WTC11 (cell line): ENCODE measurements around the gene UBAP1L. TPM values are rescaled to one million over a fixed set of nuclear protein-coding genes. Genes with fewer than 3 reads are reported as not detected.
A peak's percentile ranks its signal among the peaks of the same experiment; 100 is the strongest.

Experiments
- CREM ChIP-seq: sonication (generic); formaldehyde crosslinking; IDR thresholded peaks from 2 replicates; pipeline ENCODE4 v1.8.1; 2022; ENCODE audit warnings: mild to moderate bottlenecking, missing genetic modification reagents, moderate library complexity
- FOXJ3 ChIP-seq: sonication (generic); formaldehyde crosslinking; IDR thresholded peaks from 2 replicates; pipeline ENCODE4 v1.9.0; 2021; ENCODE audit warnings: missing genetic modification reagents, mild to moderate bottlenecking, borderline replicate concordance
- GRHL2 ChIP-seq: fragments of 250-450 bp; sonication (Bioruptor Pico); IDR thresholded peaks from 2 replicates; pipeline ENCODE4 v1.8.0; 2022; ENCODE audit warnings: mild to moderate bottlenecking, moderate library complexity; ENCODE audit not compliant: insufficient replicate concordance, severe bottlenecking
- IRF2 ChIP-seq: sonication (generic); formaldehyde crosslinking; IDR thresholded peaks from 2 replicates; pipeline ENCODE4 v1.8.0; 2022; ENCODE audit warnings: low read depth, missing genetic modification reagents, borderline replicate concordance
- KAT7 ChIP-seq: sonication (generic); formaldehyde crosslinking; IDR thresholded peaks from 2 replicates; pipeline ENCODE4 v1.8.1; 2023; ENCODE audit warnings: missing genetic modification reagents, mild to moderate bottlenecking, borderline replicate concordance
- NFATC4 ChIP-seq: fragments of 250-450 bp; sonication (Bioruptor Pico); IDR thresholded peaks from 2 replicates; pipeline ENCODE4 v1.9.0; 2021; ENCODE audit warnings: mild to moderate bottlenecking
- NFE2L1 ChIP-seq: sonication (generic); formaldehyde crosslinking; IDR thresholded peaks from 2 replicates; pipeline ENCODE4 v1.8.1; 2023; ENCODE audit warnings: missing genetic modification reagents
- NFYB ChIP-seq: sonication (generic); formaldehyde crosslinking; conservative IDR thresholded peaks from 2 replicates; pipeline ENCODE4 v1.8.0; 2022; ENCODE audit warnings: low read depth, missing genetic modification reagents
- NR2C2 ChIP-seq: sonication (generic); formaldehyde crosslinking; IDR thresholded peaks from 2 replicates; pipeline ENCODE4 v1.8.0; 2022; ENCODE audit warnings: mild to moderate bottlenecking, missing genetic modification reagents
- OVOL2 ChIP-seq: fragments of 250-450 bp; sonication (Bioruptor Pico); IDR thresholded peaks from 2 replicates; pipeline ENCODE4 v1.9.0; 2021; ENCODE audit warnings: mild to moderate bottlenecking, borderline replicate concordance
- SMAD3 ChIP-seq: sonication (generic); formaldehyde crosslinking; IDR thresholded peaks from 2 replicates; pipeline ENCODE4 v1.8.0; 2022; ENCODE audit warnings: missing genetic modification reagents, mild to moderate bottlenecking, borderline replicate concordance
- SP1 ChIP-seq: sonication (generic); formaldehyde crosslinking; conservative IDR thresholded peaks from 2 replicates; pipeline ENCODE4 v1.8.1; 2022; ENCODE audit warnings: missing genetic modification reagents
- ZNF232 ChIP-seq: sonication (generic); formaldehyde crosslinking; IDR thresholded peaks from 2 replicates; pipeline ENCODE4 v1.8.0; 2022; ENCODE audit warnings: mild to moderate bottlenecking, missing genetic modification reagents
- total RNA-seq: library from RNA; stranded (reverse); gene quantifications from 3 replicates; pipeline ENCODE4 v1.2.3, GENCODE V29; 2021
- TF ChIP-seq, protein P1 (sequence below): sonication (generic); formaldehyde crosslinking; IDR thresholded peaks from 2 replicates; pipeline ENCODE4 v1.8.1; 2022; ENCODE audit warnings: low read depth, missing genetic modification reagents, borderline replicate concordance
- TF ChIP-seq, protein P2 (sequence below): fragments of 250-450 bp; sonication (Bioruptor Pico); IDR thresholded peaks from 2 replicates; pipeline ENCODE4 v1.9.0; 2021; ENCODE audit warnings: mild to moderate bottlenecking, borderline replicate concordance
- TF ChIP-seq, protein P3 (sequence below): sonication (generic); formaldehyde crosslinking; conservative IDR thresholded peaks from 2 replicates; pipeline ENCODE4 v1.8.1; 2023; ENCODE audit warnings: mild to moderate bottlenecking, low read depth, missing genetic modification reagents, moderate library complexity
- TF ChIP-seq, protein P4 (sequence below): fragments of 250-450 bp; sonication (Bioruptor Pico); IDR thresholded peaks from 2 replicates; pipeline ENCODE4 v1.8.0; 2021; ENCODE audit warnings: mild to moderate bottlenecking
- TF ChIP-seq, protein P5 (sequence below): sonication (generic); formaldehyde crosslinking; IDR thresholded peaks from 2 replicates; pipeline ENCODE4 v1.8.0; 2022; ENCODE audit warnings: mild to moderate bottlenecking, missing genetic modification reagents
- TF ChIP-seq, protein P6 (sequence below): sonication (generic); formaldehyde crosslinking; IDR thresholded peaks from 2 replicates; pipeline ENCODE4 v1.8.1; 2022; ENCODE audit warnings: low read depth, mild to moderate bottlenecking, moderate library complexity, missing genetic modification reagents, borderline replicate concordance
- TF ChIP-seq, protein P7 (sequence below): sonication (generic); formaldehyde crosslinking; IDR thresholded peaks from 2 replicates; pipeline ENCODE4 v1.8.1; 2023; ENCODE audit warnings: mild to moderate bottlenecking, missing genetic modification reagents, borderline replicate concordance

Gene UBAP1L
- total RNA-seq, 1 experiment from 2014 or later, result 2.0 TPM

DNA sequence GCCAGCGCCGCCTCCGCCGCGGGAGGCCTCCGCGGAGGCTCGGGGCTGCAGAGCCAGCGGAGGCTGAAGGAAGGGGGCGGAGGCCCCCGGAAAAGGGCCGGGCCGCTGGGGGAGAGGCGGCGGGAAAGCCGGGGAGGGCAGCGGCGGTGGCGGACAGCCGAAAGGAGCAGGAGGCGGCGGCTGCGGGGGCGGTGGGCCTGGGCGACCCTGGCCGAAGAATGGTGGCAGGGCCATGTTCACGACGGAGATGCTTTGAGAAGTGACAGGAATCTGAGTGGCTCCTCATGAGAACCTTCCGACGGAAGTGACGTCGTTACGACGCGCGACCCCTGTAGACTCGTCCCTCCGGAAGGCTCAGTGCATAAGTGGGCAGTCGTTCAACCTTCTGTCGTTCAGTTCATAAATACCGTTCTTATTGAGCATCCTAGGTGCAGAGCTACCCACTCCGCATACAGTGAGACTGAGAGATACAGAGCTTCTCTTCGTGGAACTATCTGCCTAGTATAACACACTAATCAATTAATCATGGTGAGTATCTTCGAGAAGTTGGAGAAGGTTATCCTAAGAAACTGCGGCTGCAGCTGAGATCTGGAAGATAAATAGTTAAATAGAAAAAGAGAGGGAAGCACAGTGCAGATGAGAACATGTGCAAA, 18.7 kb upstream of the UBAP1L start, which contains the start of gene PDCD7 (continued):
- TF ChIP-seq, protein P1, sequence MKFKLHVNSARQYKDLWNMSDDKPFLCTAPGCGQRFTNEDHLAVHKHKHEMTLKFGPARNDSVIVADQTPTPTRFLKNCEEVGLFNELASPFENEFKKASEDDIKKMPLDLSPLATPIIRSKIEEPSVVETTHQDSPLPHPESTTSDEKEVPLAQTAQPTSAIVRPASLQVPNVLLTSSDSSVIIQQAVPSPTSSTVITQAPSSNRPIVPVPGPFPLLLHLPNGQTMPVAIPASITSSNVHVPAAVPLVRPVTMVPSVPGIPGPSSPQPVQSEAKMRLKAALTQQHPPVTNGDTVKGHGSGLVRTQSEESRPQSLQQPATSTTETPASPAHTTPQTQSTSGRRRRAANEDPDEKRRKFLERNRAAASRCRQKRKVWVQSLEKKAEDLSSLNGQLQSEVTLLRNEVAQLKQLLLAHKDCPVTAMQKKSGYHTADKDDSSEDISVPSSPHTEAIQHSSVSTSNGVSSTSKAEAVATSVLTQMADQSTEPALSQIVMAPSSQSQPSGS (CRISPR knock-in tag), result no peak
- TF ChIP-seq GRHL2 (CRISPR knock-in tag) (no peak), OVOL2 (CRISPR knock-in tag) (no peak), NFE2L1 (CRISPR knock-in tag) (no peak), NFATC4 (CRISPR knock-in tag) (no peak), IRF2 (no peak), CREM (CRISPR knock-in tag) (peak; percentile 96), KAT7 (no peak), SMAD3 (CRISPR knock-in tag) (no peak), SP1 (CRISPR knock-in tag) (peak; percentile 75; the same call in 1 of the 2 replicates), FOXJ3 (CRISPR knock-in tag) (no peak), NR2C2 (CRISPR knock-in tag) (no peak), ZNF232 (CRISPR knock-in tag) (no peak), NFYB (no peak)
- TF ChIP-seq, protein P2, sequence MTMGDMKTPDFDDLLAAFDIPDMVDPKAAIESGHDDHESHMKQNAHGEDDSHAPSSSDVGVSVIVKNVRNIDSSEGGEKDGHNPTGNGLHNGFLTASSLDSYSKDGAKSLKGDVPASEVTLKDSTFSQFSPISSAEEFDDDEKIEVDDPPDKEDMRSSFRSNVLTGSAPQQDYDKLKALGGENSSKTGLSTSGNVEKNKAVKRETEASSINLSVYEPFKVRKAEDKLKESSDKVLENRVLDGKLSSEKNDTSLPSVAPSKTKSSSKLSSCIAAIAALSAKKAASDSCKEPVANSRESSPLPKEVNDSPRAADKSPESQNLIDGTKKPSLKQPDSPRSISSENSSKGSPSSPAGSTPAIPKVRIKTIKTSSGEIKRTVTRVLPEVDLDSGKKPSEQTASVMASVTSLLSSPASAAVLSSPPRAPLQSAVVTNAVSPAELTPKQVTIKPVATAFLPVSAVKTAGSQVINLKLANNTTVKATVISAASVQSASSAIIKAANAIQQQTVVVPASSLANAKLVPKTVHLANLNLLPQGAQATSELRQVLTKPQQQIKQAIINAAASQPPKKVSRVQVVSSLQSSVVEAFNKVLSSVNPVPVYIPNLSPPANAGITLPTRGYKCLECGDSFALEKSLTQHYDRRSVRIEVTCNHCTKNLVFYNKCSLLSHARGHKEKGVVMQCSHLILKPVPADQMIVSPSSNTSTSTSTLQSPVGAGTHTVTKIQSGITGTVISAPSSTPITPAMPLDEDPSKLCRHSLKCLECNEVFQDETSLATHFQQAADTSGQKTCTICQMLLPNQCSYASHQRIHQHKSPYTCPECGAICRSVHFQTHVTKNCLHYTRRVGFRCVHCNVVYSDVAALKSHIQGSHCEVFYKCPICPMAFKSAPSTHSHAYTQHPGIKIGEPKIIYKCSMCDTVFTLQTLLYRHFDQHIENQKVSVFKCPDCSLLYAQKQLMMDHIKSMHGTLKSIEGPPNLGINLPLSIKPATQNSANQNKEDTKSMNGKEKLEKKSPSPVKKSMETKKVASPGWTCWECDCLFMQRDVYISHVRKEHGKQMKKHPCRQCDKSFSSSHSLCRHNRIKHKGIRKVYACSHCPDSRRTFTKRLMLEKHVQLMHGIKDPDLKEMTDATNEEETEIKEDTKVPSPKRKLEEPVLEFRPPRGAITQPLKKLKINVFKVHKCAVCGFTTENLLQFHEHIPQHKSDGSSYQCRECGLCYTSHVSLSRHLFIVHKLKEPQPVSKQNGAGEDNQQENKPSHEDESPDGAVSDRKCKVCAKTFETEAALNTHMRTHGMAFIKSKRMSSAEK (CRISPR knock-in tag), result no peak
- TF ChIP-seq, protein P3, sequence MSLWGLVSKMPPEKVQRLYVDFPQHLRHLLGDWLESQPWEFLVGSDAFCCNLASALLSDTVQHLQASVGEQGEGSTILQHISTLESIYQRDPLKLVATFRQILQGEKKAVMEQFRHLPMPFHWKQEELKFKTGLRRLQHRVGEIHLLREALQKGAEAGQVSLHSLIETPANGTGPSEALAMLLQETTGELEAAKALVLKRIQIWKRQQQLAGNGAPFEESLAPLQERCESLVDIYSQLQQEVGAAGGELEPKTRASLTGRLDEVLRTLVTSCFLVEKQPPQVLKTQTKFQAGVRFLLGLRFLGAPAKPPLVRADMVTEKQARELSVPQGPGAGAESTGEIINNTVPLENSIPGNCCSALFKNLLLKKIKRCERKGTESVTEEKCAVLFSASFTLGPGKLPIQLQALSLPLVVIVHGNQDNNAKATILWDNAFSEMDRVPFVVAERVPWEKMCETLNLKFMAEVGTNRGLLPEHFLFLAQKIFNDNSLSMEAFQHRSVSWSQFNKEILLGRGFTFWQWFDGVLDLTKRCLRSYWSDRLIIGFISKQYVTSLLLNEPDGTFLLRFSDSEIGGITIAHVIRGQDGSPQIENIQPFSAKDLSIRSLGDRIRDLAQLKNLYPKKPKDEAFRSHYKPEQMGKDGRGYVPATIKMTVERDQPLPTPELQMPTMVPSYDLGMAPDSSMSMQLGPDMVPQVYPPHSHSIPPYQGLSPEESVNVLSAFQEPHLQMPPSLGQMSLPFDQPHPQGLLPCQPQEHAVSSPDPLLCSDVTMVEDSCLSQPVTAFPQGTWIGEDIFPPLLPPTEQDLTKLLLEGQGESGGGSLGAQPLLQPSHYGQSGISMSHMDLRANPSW (CRISPR knock-in tag), result no peak
- TF ChIP-seq, protein P4, sequence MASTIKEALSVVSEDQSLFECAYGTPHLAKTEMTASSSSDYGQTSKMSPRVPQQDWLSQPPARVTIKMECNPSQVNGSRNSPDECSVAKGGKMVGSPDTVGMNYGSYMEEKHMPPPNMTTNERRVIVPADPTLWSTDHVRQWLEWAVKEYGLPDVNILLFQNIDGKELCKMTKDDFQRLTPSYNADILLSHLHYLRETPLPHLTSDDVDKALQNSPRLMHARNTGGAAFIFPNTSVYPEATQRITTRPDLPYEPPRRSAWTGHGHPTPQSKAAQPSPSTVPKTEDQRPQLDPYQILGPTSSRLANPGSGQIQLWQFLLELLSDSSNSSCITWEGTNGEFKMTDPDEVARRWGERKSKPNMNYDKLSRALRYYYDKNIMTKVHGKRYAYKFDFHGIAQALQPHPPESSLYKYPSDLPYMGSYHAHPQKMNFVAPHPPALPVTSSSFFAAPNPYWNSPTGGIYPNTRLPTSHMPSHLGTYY (CRISPR knock-in tag), result no peak
- TF ChIP-seq, protein P5, sequence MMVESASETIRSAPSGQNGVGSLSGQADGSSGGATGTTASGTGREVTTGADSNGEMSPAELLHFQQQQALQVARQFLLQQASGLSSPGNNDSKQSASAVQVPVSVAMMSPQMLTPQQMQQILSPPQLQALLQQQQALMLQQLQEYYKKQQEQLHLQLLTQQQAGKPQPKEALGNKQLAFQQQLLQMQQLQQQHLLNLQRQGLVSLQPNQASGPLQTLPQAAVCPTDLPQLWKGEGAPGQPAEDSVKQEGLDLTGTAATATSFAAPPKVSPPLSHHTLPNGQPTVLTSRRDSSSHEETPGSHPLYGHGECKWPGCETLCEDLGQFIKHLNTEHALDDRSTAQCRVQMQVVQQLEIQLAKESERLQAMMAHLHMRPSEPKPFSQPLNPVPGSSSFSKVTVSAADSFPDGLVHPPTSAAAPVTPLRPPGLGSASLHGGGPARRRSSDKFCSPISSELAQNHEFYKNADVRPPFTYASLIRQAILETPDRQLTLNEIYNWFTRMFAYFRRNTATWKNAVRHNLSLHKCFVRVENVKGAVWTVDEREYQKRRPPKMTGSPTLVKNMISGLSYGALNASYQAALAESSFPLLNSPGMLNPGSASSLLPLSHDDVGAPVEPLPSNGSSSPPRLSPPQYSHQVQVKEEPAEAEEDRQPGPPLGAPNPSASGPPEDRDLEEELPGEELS, result 0 out of 2 replicates have a peak, but pooled peaks have one; percentile 56
- TF ChIP-seq, protein P6, sequence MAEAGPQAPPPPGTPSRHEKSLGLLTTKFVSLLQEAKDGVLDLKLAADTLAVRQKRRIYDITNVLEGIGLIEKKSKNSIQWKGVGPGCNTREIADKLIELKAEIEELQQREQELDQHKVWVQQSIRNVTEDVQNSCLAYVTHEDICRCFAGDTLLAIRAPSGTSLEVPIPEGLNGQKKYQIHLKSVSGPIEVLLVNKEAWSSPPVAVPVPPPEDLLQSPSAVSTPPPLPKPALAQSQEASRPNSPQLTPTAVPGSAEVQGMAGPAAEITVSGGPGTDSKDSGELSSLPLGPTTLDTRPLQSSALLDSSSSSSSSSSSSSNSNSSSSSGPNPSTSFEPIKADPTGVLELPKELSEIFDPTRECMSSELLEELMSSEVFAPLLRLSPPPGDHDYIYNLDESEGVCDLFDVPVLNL (CRISPR knock-in tag), result no peak
- TF ChIP-seq, protein P7, sequence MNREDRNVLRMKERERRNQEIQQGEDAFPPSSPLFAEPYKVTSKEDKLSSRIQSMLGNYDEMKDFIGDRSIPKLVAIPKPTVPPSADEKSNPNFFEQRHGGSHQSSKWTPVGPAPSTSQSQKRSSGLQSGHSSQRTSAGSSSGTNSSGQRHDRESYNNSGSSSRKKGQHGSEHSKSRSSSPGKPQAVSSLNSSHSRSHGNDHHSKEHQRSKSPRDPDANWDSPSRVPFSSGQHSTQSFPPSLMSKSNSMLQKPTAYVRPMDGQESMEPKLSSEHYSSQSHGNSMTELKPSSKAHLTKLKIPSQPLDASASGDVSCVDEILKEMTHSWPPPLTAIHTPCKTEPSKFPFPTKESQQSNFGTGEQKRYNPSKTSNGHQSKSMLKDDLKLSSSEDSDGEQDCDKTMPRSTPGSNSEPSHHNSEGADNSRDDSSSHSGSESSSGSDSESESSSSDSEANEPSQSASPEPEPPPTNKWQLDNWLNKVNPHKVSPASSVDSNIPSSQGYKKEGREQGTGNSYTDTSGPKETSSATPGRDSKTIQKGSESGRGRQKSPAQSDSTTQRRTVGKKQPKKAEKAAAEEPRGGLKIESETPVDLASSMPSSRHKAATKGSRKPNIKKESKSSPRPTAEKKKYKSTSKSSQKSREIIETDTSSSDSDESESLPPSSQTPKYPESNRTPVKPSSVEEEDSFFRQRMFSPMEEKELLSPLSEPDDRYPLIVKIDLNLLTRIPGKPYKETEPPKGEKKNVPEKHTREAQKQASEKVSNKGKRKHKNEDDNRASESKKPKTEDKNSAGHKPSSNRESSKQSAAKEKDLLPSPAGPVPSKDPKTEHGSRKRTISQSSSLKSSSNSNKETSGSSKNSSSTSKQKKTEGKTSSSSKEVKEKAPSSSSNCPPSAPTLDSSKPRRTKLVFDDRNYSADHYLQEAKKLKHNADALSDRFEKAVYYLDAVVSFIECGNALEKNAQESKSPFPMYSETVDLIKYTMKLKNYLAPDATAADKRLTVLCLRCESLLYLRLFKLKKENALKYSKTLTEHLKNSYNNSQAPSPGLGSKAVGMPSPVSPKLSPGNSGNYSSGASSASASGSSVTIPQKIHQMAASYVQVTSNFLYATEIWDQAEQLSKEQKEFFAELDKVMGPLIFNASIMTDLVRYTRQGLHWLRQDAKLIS (CRISPR knock-in tag), result no peak
